ENCODE measurements around the gene GALNT2. TPM values are rescaled to one million over a fixed set of nuclear protein-coding genes. Genes with fewer than 3 reads are reported as not detected.

Gene GALNT2
- polyA plus RNA-seq, 3 donors = 19.6 to 25.6 (median 23.4) TPM

DNA sequence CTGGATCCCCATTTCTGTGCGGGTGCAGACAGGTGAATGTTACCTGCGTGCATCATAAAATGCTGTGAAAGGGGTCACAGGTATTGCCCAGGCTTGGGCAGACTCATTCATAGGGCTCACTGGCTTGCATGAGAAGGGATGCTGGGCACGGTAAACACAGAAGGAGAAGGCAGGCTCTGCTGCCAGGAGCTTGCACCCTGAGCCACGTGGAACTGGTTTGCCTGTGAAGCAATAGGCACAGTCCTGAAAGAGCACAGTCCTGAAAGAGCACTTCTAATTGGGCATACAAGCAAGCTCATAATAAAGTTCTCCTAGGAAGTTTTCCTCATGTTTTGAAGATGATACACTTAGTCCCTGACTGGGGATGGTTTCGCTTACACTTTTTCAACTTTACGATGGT, 40.9 kb downstream of the GALNT2 start:
- Histone ChIP-seq H4K20me1 (ENCODE audit: insufficient read depth, low read length) (peaks cover 100% of the 10 kb centered on the region), H3K9me3 (replicated peaks in 1 of 2; ENCODE audit: control insufficient read depth in 1 of 2, insufficient read depth in 1 of 2, low read length in 2 of 2) (no peaks in the 10 kb centered on the region), H2AFZ (ENCODE audit: insufficient read depth, low read depth, low read length, poor library complexity, severe bottlenecking) (no peak overlapping the region), H3K79me2 (ENCODE audit: insufficient read depth, low read length) (peaks cover 95% of the 10 kb centered on the region), H3K27me3 (ENCODE audit: control insufficient read depth in 2 of 2, insufficient read depth in 2 of 2, low read length in 2 of 2) (no peaks in the 10 kb centered on the region), H3K4me2 (replicated peaks; ENCODE audit: extremely low read depth, low read length, poor library complexity, severe bottlenecking) (no peak overlapping the region), H3K4me1 (ENCODE audit: control insufficient read depth in 1 of 2, insufficient read depth in 2 of 2, low read length in 2 of 2) (peaks cover 54 to 68% of the 10 kb centered on the region in 2 donors), H3K4me3 (replicated peaks in 1 of 3; ENCODE audit: low read depth in 2 of 3, low read length in 3 of 3) (no peak overlapping the region), H3K27ac (ENCODE audit: low read depth in 1 of 2, low read length in 2 of 2) (no peak overlapping the region), H3K9ac (ENCODE audit: insufficient read depth, low read length, poor library complexity, severe bottlenecking) (no peak overlapping the region), H3K36me3 (replicated peaks in 1 of 2; ENCODE audit: control insufficient read depth in 1 of 2, insufficient read depth in 2 of 2, low read length in 2 of 2) (peaks cover 0 to 2% of the 10 kb centered on the region in 2 donors)
- Mint-ChIP-seq H3K27me3 (ENCODE audit: low read depth in 3 of 3) (peaks cover 0 to 3% (median 0%) of the 10 kb centered on the region in 3 donors), H3K36me3 (peaks cover 4 to 8% of the 10 kb centered on the region in 2 donors), H3K4me1 (peaks cover 74% of the 10 kb centered on the region), H3K27ac (no peak overlapping the region), H3K9me3 (no peaks in the 10 kb centered on the region), H3K4me3 (no peak overlapping the region)
- TF ChIP-seq, protein P1, sequence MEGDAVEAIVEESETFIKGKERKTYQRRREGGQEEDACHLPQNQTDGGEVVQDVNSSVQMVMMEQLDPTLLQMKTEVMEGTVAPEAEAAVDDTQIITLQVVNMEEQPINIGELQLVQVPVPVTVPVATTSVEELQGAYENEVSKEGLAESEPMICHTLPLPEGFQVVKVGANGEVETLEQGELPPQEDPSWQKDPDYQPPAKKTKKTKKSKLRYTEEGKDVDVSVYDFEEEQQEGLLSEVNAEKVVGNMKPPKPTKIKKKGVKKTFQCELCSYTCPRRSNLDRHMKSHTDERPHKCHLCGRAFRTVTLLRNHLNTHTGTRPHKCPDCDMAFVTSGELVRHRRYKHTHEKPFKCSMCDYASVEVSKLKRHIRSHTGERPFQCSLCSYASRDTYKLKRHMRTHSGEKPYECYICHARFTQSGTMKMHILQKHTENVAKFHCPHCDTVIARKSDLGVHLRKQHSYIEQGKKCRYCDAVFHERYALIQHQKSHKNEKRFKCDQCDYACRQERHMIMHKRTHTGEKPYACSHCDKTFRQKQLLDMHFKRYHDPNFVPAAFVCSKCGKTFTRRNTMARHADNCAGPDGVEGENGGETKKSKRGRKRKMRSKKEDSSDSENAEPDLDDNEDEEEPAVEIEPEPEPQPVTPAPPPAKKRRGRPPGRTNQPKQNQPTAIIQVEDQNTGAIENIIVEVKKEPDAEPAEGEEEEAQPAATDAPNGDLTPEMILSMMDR (IDR thresholded peaks at IDR 0.05) = no peak
- no peak for DNase-seq
- intact Hi-C loops (cut with micrococcal nuclease) = loop anchor here in 1 of 2 donors (5.0 kb wide), 1 partner anchor 39 kb away; no protein-coding TSS in a partner anchor
- 71% methylated on average over 5 of the region's 6 CpGs for WGBS (ENCODE audit: insufficient coverage)

DNA sequence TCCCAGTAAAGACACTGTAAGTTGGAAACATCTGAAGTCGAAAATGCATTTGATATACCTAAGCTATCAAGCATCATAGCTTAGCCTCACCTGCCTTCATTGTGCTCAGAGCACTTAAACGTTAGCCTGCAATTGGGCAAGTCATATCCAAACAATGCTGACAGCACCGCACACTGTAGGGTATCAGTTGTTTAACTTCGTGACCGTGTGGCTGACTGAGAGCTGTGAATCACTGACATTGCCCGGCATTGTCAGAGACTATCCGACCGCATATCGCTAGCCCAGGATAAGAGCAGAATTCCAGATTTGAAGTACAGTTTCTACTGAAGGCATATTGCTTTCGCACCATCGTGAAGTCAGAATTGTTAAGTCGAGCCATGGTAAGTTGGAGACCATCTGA, 41.5 kb downstream of the GALNT2 start:
- Histone ChIP-seq H3K27me3 (ENCODE audit: control insufficient read depth in 2 of 2, insufficient read depth in 2 of 2, low read length in 2 of 2) (no peaks in the 10 kb centered on the region), H3K36me3 (replicated peaks in 1 of 2; ENCODE audit: control insufficient read depth in 1 of 2, insufficient read depth in 2 of 2, low read length in 2 of 2) (peaks cover 0 to 9% of the 10 kb centered on the region in 2 donors), H4K20me1 (ENCODE audit: insufficient read depth, low read length) (peaks cover 100% of the 10 kb centered on the region), H3K4me2 (replicated peaks; ENCODE audit: extremely low read depth, low read length, poor library complexity, severe bottlenecking) (no peak overlapping the region), H3K4me1 (ENCODE audit: control insufficient read depth in 1 of 2, insufficient read depth in 2 of 2, low read length in 2 of 2) (peaks cover 55 to 64% of the 10 kb centered on the region in 2 donors), H3K4me3 (replicated peaks in 1 of 3; ENCODE audit: low read depth in 2 of 3, low read length in 3 of 3) (no peak overlapping the region), H3K9me3 (replicated peaks in 1 of 2; ENCODE audit: control insufficient read depth in 1 of 2, insufficient read depth in 1 of 2, low read length in 2 of 2) (no peaks in the 10 kb centered on the region), H3K27ac (ENCODE audit: low read depth in 1 of 2, low read length in 2 of 2) (no peak overlapping the region), H2AFZ (ENCODE audit: insufficient read depth, low read depth, low read length, poor library complexity, severe bottlenecking) (no peak overlapping the region), H3K79me2 (ENCODE audit: insufficient read depth, low read length) (peaks cover 95% of the 10 kb centered on the region), H3K9ac (ENCODE audit: insufficient read depth, low read length, poor library complexity, severe bottlenecking) (no peak overlapping the region)
- WGBS (ENCODE audit: insufficient coverage) = 99% methylated on average over 11 of the region's 12 CpGs
- intact Hi-C loops (cut with micrococcal nuclease) = loop anchor here in 1 of 2 donors (5.0 kb wide), 1 partner anchor 39 kb away; no protein-coding TSS in a partner anchor
- no peak overlapping the region for H3K27ac Mint-ChIP-seq
- H3K9me3 Mint-ChIP-seq = no peaks in the 10 kb centered on the region
- DNase-seq = no peak
- peaks cover 0 to 3% (median 0%) of the 10 kb centered on the region in 3 donors for H3K27me3 Mint-ChIP-seq (ENCODE audit: low read depth in 3 of 3)
- TF ChIP-seq, protein P1 (IDR thresholded peaks at IDR 0.05) = no peak
- H3K4me3 Mint-ChIP-seq = no peak overlapping the region
- peaks cover 11% of the 10 kb centered on the region in 2 donors for H3K36me3 Mint-ChIP-seq
- H3K4me1 Mint-ChIP-seq = peaks cover 75% of the 10 kb centered on the region

Measured in CD14-positive monocyte (primary cell).